K562 (cell line): Measurements from ENCODE around the gene PTPRT. TPM values are rescaled to one million over a fixed set of nuclear protein-coding genes. Genes with fewer than 3 reads are reported as not detected.

ENCODE experiments used
- ATAC-seq: fragments of 200-7000 bp; cut with Tn5 transposase; 3 replicates; pipeline ENCODE4 v1.9.1; 2020; ENCODE audit warnings: moderate library complexity
- BruUV-seq: library from RNA; stranded (reverse); fragments of 400-500 nt; replicated peaks from 2 replicates; lab custom pipeline; 2021; lab: Mats Ljungman, UMichigan
- CTCF ChIA-PET: fragments of 300-600 bp; formaldehyde crosslinking; extraction: SDS; loops from one replicate; lab custom pipeline; 2021; ENCODE audit warnings: low intra/inter-chr PET ratio; lab: Yijun Ruan, JAX
- POLR2A ChIA-PET: fragments of 300-600, 350-650 bp; sonication (Branson Sonifier 250); formaldehyde crosslinking; extraction: SDS; loops from one replicate; lab custom pipeline; 2021; ENCODE audit warnings: antibody characterized with exemption, inconsistent platforms; lab: Yijun Ruan, JAX
- DNase-seq, 4 experiments: peaks; one replicate each; pipeline versions ENCODE4 v3.0.0 to v3.0.0-alpha.2; 2011 to 2018; ENCODE audit warnings: low spot score in 3 of 4, mixed read lengths in 3 of 4; ENCODE audit errors: extremely low read depth in 1 of 4
- FAIRE-seq: peaks from 2 replicates; lab custom pipeline; 2011; peaks lifted over from hg19 to GRCh38; lab: Jason Lieb, UNC
- H2AFZ ChIP-seq: 2 replicates; pipeline ENCODE4 v1.6.0; 2011; ENCODE audit warnings: low read depth, low read length, control low read depth, inconsistent platforms
- H3K27ac ChIP-seq: fragments of 200-600 bp; 3 replicates; pipeline ENCODE4 v1.8.0; 2011; ENCODE audit warnings: low read depth, mild to moderate bottlenecking, control low read depth, inconsistent platforms, low read length, moderate library complexity, mixed read lengths; ENCODE audit errors: extremely low read depth
- H3K27me3 ChIP-seq, 2 experiments: fragments of 300-600 bp in 1 of 2; 2 replicates in 1 of 2; 3 replicates in 1 of 2; pipeline versions ENCODE4 v1.6.0 to v1.8.0; 2011; ENCODE audit warnings: inconsistent platforms in 2 of 2, low read length in 2 of 2, mild to moderate bottlenecking in 1 of 2, mixed read lengths in 1 of 2, moderate library complexity in 1 of 2; ENCODE audit not compliant: control insufficient read depth in 2 of 2, insufficient read depth in 2 of 2
- H3K36me3 ChIP-seq: fragments of 300-600 bp; 3 replicates; pipeline ENCODE4 v1.8.0; 2011; ENCODE audit warnings: mild to moderate bottlenecking, low read length, inconsistent platforms; ENCODE audit not compliant: control insufficient read depth, insufficient read depth
- H3K4me1 ChIP-seq, 2 experiments: fragments of 200-600 bp in 1 of 2; replicated peaks in 1 of 2; 2 replicates in 1 of 2; 3 replicates in 1 of 2; pipeline versions ENCODE4 v1.5.1 to v1.8.0; 2011; ENCODE audit warnings: inconsistent platforms in 2 of 2, low read length in 2 of 2, mild to moderate bottlenecking in 1 of 2, mixed read lengths in 1 of 2, moderate library complexity in 1 of 2; ENCODE audit not compliant: control insufficient read depth in 2 of 2, insufficient read depth in 2 of 2
- H3K4me2 ChIP-seq: 2 replicates; pipeline ENCODE4 v1.6.1; 2011; ENCODE audit warnings: low read length, control low read depth, inconsistent platforms, mixed read lengths; ENCODE audit not compliant: insufficient read depth
- H3K4me3 ChIP-seq: fragments of 200-600 bp; sonication (generic), shearing (Covaris generic); 2 replicates; pipeline ENCODE4 v1.5.1; 2016; ENCODE audit warnings: control low read depth, inconsistent platforms
- H3K79me2 ChIP-seq: fragments of 200-600 bp; 3 replicates; pipeline ENCODE4 v1.8.0; 2011; ENCODE audit warnings: low read length, inconsistent platforms; ENCODE audit not compliant: control insufficient read depth, insufficient read depth
- H3K9ac ChIP-seq, 2 experiments: 2 replicates each; pipeline versions ENCODE4 v1.6.0 to v1.6.1; 2011; ENCODE audit warnings: low read depth in 2 of 2, low read length in 2 of 2, control low read depth in 1 of 2, inconsistent platforms in 1 of 2, mild to moderate bottlenecking in 1 of 2, mixed read lengths in 1 of 2; ENCODE audit not compliant: insufficient read depth in 1 of 2
- H3K9me1 ChIP-seq: one replicate; pipeline ENCODE4 v1.6.0; 2011; ENCODE audit warnings: inconsistent platforms, mild to moderate bottlenecking, low read length, moderate library complexity; ENCODE audit not compliant: control insufficient read depth, insufficient read depth
- H3K9me3 ChIP-seq: replicated peaks from 2 replicates; pipeline ENCODE4 v1.5.1; 2011; ENCODE audit warnings: low read depth, low read length, inconsistent platforms; ENCODE audit not compliant: control insufficient read depth, insufficient read depth
- H4K20me1 ChIP-seq: replicated peaks from 2 replicates; pipeline ENCODE4 v1.6.1; 2011; ENCODE audit warnings: low read length, inconsistent platforms, mixed read lengths; ENCODE audit not compliant: control insufficient read depth, insufficient read depth
- BCOR ChIP-seq: fragments of 450-650 bp; IDR thresholded peaks from 2 replicates; pipeline ENCODE4 v1.6.1; 2016
- CBFA2T2 ChIP-seq: fragments of 450-650 bp; conservative IDR thresholded peaks from 2 replicates; pipeline ENCODE4 v1.6.1; 2017; ENCODE audit warnings: mild to moderate bottlenecking
- IFI16 ChIP-seq: fragments of 250-450 bp; sonication (Bioruptor Pico); IDR thresholded peaks from 2 replicates; pipeline ENCODE4 v2.1.2; 2022; ENCODE audit warnings: mild to moderate bottlenecking, inconsistent platforms
- LEF1 ChIP-seq: fragments of 450-650 bp; IDR thresholded peaks from 2 replicates; pipeline ENCODE4 v1.6.1; 2016; ENCODE audit warnings: mild to moderate bottlenecking
- MAZ ChIP-seq, 2 experiments: fragments of 450-650 bp in 1 of 2; sonication (generic) in 1 of 2; formaldehyde crosslinking; IDR thresholded peaks in 1 of 2; conservative IDR thresholded peaks in 1 of 2; 2 replicates each; pipeline versions ENCODE4 v1.4.0 to v1.5.0; 2020; ENCODE audit warnings: mild to moderate bottlenecking in 1 of 2, missing genetic modification reagents in 1 of 2
- POLR2AphosphoS5 ChIP-seq: IDR thresholded peaks from 2 replicates; pipeline ENCODE4 v1.6.1; 2011; ENCODE audit warnings: mild to moderate bottlenecking, low read depth, low read length, moderate library complexity; ENCODE audit not compliant: control insufficient read depth, insufficient read depth
- PYGO2 ChIP-seq: fragments of 450-650 bp; IDR thresholded peaks from 2 replicates; pipeline ENCODE4 v1.6.1; 2016; ENCODE audit warnings: mild to moderate bottlenecking, missing genetic modification characterization, moderate library complexity, missing compliant biosample characterization
- SMARCA5 ChIP-seq: fragments of 450-650 bp; IDR thresholded peaks from 2 replicates; pipeline ENCODE4 v1.6.1; 2016
- TSC22D4 ChIP-seq: fragments of 450-650 bp; IDR thresholded peaks from 2 replicates; pipeline ENCODE4 v1.6.1; 2016; ENCODE audit warnings: missing genetic modification characterization, missing biosample characterization, control low read depth
- ZBTB26 ChIP-seq: fragments of 450-650 bp; formaldehyde crosslinking; IDR thresholded peaks from 2 replicates; pipeline ENCODE4 v1.4.0; 2022; ENCODE audit warnings: missing genetic modification characterization
- ZNF232 ChIP-seq: sonication (generic); formaldehyde crosslinking; IDR thresholded peaks from 2 replicates; pipeline ENCODE4 v1.8.0; 2022; ENCODE audit warnings: mild to moderate bottlenecking, missing genetic modification reagents
- ZNF696 ChIP-seq: fragments of 250-450 bp; sonication (Bioruptor Pico); conservative IDR thresholded peaks from 2 replicates; pipeline ENCODE4 v1.4.0; 2020; ENCODE audit warnings: mild to moderate bottlenecking, moderate library complexity
- WGBS: fragments of 100-300 bp; shearing (Covaris generic); methylation state at CpG from one replicate; pipeline ENCODE4 v1.1.6; 2016; ENCODE audit warnings: low coverage, mixed read lengths; ENCODE audit not compliant: insufficient coverage; ENCODE audit errors: missing lambda C conversion rate; 5-methylcytosine and 5-hydroxymethylcytosine counted together
- in situ Hi-C: fragments of 300-500 bp; cut with MboI; formaldehyde crosslinking; loops from 4 replicates; pipeline ENCODE4 v1.15.0; 2018; ENCODE audit warnings: inconsistent platforms, mixed read lengths
- intact Hi-C: fragments of 100-400 bp; cut with micrococcal nuclease; formaldehyde crosslinking; loops from 2 replicates; pipeline ENCODE4 v1.14.2; 2022
- polyA plus RNA-seq, 8 experiments: library from polyadenylated mRNA; depleted of rRNA in 4 of 8; stranded (reverse) in 5 of 8; unstranded in 3 of 8; fragments of >200 nt; fragmentation: Nextera tagmentation in 2 of 8; fragmentation: Illumina TruSeq in 1 of 8; extraction: Ambion mirVana in 2 of 8; extraction: Trizol in 1 of 8; gene quantifications; 2 replicates each; pipeline versions ENCODE4 v1.2.1 to v1.2.3, GENCODE V29; 2011 to 2014; ENCODE audit warnings: inconsistent platforms in 1 of 8, missing spikeins in 1 of 8
- total RNA-seq, 7 experiments: library from RNA; depleted of rRNA in 6 of 7; stranded (reverse); fragments of >200 nt in 6 of 7; fragmentation: Illumina TruSeq in 2 of 7; extraction: Trizol in 2 of 7; gene quantifications; 2 replicates each; pipeline versions ENCODE4 v1.2.1 to v1.2.3, GENCODE V29; 2011 to 2021; ENCODE audit warnings: low replicate concordance in 1 of 7
- TF ChIP-seq, protein P1 (sequence below): sonication (generic); formaldehyde crosslinking; IDR thresholded peaks from 2 replicates; pipeline ENCODE4 v1.8.1; 2023; ENCODE audit warnings: mild to moderate bottlenecking, missing genetic modification reagents
- TF ChIP-seq, protein P2 (sequence below): fragments of 250-450 bp; sonication (Bioruptor Pico); IDR thresholded peaks from 2 replicates; pipeline ENCODE4 v1.8.0; 2022; ENCODE audit warnings: moderate library complexity, mild to moderate bottlenecking, inconsistent platforms
- TF ChIP-seq, protein P3 (sequence below): fragments of 450-650 bp; IDR thresholded peaks from 2 replicates; pipeline ENCODE4 v1.6.1; 2018; ENCODE audit not compliant: partially characterized antibody

Gene PTPRT
- total and polyA plus RNA-seq, 9 of the 15 experiments (the other 6 are each of a cell fraction or from before 2014, with no cell fraction given): not detected

GRCh38 chr20:43123180-43123579 lies 66.5 kb downstream of the PTPRT start:
- no peaks in the 10 kb centered on the region for H3K9me3 ChIP-seq
- H4K20me1 ChIP-seq: no peaks in the 10 kb centered on the region
- no peak overlapping the region for H2AFZ ChIP-seq
- H3K4me2 ChIP-seq: no peak overlapping the region
- FAIRE-seq (no peak), DNase-seq (no peak), ATAC-seq (no peak)
- no peak overlapping the region for H3K9ac ChIP-seq
- no peaks in the 10 kb centered on the region for H3K9me1 ChIP-seq
- no peaks in the 10 kb centered on the region for H3K79me2 ChIP-seq
- no peak overlapping the region for H3K4me3 ChIP-seq
- CTCF ChIA-PET: no interaction called here
- H3K36me3 ChIP-seq: no peaks in the 10 kb centered on the region
- 0% methylated on average over 2 of the region's 2 CpGs for WGBS
- H3K27ac ChIP-seq: no peak overlapping the region
- H3K27me3 ChIP-seq: no peaks in the 10 kb centered on the region
- intact Hi-C loops: no loop called here
- TF ChIP-seq, protein P1, sequence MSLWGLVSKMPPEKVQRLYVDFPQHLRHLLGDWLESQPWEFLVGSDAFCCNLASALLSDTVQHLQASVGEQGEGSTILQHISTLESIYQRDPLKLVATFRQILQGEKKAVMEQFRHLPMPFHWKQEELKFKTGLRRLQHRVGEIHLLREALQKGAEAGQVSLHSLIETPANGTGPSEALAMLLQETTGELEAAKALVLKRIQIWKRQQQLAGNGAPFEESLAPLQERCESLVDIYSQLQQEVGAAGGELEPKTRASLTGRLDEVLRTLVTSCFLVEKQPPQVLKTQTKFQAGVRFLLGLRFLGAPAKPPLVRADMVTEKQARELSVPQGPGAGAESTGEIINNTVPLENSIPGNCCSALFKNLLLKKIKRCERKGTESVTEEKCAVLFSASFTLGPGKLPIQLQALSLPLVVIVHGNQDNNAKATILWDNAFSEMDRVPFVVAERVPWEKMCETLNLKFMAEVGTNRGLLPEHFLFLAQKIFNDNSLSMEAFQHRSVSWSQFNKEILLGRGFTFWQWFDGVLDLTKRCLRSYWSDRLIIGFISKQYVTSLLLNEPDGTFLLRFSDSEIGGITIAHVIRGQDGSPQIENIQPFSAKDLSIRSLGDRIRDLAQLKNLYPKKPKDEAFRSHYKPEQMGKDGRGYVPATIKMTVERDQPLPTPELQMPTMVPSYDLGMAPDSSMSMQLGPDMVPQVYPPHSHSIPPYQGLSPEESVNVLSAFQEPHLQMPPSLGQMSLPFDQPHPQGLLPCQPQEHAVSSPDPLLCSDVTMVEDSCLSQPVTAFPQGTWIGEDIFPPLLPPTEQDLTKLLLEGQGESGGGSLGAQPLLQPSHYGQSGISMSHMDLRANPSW (CRISPR knock-in tag): no peak
- TF ChIP-seq TSC22D4 (tag) (no peak), CBFA2T2 (no peak), MAZ (CRISPR knock-in tag; conservative IDR thresholded peaks at IDR 0.05 in 1 of 2, IDR thresholded peaks at IDR 0.05 in 1 of 2) (no peak), ZBTB26 (CRISPR knock-in tag) (no peak), LEF1 (no peak), ZNF696 (CRISPR knock-in tag) (no peak), ZNF232 (CRISPR knock-in tag) (no peak), IFI16 (CRISPR knock-in tag) (no peak), BCOR (no peak), PYGO2 (no peak), POLR2AphosphoS5 (no peak), SMARCA5 (no peak)
- TF ChIP-seq, protein P2, sequence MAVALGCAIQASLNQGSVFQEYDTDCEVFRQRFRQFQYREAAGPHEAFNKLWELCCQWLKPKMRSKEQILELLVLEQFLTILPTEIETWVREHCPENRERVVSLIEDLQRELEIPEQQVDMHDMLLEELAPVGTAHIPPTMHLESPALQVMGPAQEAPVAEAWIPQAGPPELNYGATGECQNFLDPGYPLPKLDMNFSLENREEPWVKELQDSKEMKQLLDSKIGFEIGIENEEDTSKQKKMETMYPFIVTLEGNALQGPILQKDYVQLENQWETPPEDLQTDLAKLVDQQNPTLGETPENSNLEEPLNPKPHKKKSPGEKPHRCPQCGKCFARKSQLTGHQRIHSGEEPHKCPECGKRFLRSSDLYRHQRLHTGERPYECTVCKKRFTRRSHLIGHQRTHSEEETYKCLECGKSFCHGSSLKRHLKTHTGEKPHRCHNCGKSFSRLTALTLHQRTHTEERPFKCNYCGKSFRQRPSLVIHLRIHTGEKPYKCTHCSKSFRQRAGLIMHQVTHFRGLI: no peak
- TF ChIP-seq, protein P3, sequence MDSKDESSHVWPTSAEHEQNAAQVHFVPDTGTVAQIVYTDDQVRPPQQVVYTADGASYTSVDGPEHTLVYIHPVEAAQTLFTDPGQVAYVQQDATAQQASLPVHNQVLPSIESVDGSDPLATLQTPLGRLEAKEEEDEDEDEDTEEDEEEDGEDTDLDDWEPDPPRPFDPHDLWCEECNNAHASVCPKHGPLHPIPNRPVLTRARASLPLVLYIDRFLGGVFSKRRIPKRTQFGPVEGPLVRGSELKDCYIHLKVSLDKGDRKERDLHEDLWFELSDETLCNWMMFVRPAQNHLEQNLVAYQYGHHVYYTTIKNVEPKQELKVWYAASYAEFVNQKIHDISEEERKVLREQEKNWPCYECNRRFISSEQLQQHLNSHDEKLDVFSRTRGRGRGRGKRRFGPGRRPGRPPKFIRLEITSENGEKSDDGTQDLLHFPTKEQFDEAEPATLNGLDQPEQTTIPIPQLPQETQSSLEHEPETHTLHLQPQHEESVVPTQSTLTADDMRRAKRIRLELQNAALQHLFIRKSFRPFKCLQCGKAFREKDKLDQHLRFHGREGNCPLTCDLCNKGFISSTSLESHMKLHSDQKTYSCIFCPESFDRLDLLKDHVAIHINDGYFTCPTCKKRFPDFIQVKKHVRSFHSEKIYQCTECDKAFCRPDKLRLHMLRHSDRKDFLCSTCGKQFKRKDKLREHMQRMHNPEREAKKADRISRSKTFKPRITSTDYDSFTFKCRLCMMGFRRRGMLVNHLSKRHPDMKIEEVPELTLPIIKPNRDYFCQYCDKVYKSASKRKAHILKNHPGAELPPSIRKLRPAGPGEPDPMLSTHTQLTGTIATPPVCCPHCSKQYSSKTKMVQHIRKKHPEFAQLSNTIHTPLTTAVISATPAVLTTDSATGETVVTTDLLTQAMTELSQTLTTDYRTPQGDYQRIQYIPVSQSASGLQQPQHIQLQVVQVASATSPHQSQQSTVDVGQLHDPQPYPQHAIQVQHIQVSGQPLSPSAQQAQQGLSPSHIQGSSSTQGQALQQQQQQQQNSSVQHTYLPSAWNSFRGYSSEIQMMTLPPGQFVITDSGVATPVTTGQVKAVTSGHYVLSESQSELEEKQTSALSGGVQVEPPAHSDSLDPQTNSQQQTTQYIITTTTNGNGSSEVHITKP: no peak
- H3K4me1 ChIP-seq: no peaks in the 10 kb centered on the region
- POLR2A ChIA-PET: no interaction called here
- in situ Hi-C loops: no loop called here
- no TSS peak for BruUV-seq
